ENCODE measurements around the gene CTCF.

CTCF gene

DNA sequence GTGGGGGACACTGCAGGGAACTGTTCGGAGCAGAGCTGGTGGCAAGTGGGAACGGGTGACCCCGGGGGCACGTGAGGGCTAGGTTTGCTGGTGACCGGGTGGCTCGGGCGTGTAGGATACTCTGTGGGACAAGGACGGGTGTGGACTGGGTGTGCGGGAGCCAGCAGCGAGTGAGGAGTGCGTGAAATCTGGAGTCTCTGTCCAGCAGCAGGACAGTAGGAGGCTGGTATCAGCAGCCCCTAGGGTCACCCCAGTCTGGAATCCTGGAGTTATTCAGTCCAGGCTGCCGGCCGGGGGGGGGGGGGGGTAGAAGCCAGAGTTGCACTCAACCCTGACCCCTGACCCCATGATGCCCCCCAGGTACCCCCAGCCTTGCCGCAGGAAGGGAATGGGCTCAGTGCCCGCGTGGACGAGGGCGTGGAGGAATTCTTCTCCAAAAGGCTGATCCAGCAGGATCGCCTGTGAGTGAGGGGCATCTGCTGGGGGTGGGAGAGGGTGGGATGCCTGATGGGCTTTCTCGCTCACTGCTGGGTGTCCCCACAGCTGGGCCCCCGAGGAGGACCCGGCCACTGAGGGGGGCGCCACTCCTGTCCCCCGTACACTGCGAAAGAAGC, 91.6 kb downstream of the CTCF start:
- H3K36me3 ChIP-seq (ENCODE audit: control insufficient read depth, insufficient read depth, low read length), result peaks cover 4% of the 10 kb centered on the region
- no peak overlapping the region for H3K4me3 ChIP-seq (ENCODE audit: low read length)
- H3K27me3 ChIP-seq (ENCODE audit: control insufficient read depth, insufficient read depth, low read length), result peaks cover 26% of the 10 kb centered on the region

DNA sequence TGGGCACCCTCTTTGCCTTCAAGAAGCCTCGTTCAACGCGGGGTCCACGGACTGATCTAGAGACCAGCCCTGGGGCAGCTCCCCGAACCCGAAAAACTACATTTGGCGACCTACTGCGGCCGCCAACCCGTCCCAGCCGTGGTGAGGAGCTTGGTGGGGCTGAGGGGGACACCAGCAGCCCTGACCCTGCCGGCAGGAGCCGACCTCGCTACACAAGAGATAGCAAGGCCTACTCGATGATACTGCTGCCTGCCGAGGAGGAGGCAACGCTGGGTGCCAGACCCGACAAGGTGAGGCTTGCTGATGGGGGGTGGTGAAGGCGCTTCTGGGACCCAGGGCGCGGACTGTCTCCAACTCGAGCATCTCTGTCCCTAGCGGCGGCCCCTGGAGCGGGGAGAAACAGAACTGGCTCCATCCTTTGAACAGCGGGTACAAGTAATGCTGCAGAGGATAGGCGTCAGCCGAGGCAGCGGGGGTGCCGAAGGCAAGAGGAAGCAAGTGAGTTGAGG, 92.1 kb downstream of the CTCF start:
- no peak overlapping the region for H3K9ac ChIP-seq (ENCODE audit: low read length)

More for the DNA sequence above, 91.6 kb downstream of the CTCF start:
- Histone ChIP-seq H3K27ac (ENCODE audit: low read depth, low read length) (no peak overlapping the region), H3K9ac (ENCODE audit: low read length) (no peak overlapping the region), H3K4me1 (ENCODE audit: control insufficient read depth, insufficient read depth, low read length) (peaks cover under 1% of the 10 kb centered on the region)

DNA sequence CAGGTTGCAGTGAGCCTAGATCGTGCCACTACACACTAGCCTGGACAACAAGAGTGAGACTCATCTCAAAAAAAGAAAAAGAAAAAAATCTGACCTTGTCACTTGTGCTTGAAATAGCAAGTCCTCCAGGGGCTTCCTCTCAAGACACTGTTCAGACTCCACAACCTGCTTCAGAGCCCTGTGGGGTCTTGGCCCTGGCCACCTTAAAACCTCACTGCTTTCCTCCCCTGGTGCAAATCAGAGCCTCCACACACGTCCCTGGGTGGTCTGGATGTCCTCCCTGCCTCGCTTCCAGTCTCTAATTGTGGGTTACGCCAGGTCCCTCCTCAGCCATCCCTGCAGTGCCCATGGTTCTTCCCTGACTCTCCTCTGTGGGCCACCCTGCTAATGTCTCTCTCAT, 93.0 kb downstream of the CTCF start:
- H3K36me3 ChIP-seq (ENCODE audit: control insufficient read depth, insufficient read depth, low read length), result peaks cover 4% of the 10 kb centered on the region
- H3K4me1 ChIP-seq (ENCODE audit: control insufficient read depth, insufficient read depth, low read length), result peaks cover 6% of the 10 kb centered on the region
- no peak overlapping the region for H3K4me3 ChIP-seq (ENCODE audit: low read length)
- no peak overlapping the region for H3K27ac ChIP-seq (ENCODE audit: low read depth, low read length)
- peaks cover 19% of the 10 kb centered on the region for H3K27me3 ChIP-seq (ENCODE audit: control insufficient read depth, insufficient read depth, low read length)
- H3K9ac ChIP-seq (ENCODE audit: low read length), result no peak overlapping the region

More for the DNA sequence above, 92.1 kb downstream of the CTCF start:
- Histone ChIP-seq H3K27me3 (ENCODE audit: control insufficient read depth, insufficient read depth, low read length) (peaks cover 25% of the 10 kb centered on the region), H3K27ac (ENCODE audit: low read depth, low read length) (no peak overlapping the region), H3K4me3 (ENCODE audit: low read length) (no peak overlapping the region), H3K36me3 (ENCODE audit: control insufficient read depth, insufficient read depth, low read length) (peaks cover 4% of the 10 kb centered on the region), H3K4me1 (ENCODE audit: control insufficient read depth, insufficient read depth, low read length) (peaks cover 6% of the 10 kb centered on the region)

DNA sequence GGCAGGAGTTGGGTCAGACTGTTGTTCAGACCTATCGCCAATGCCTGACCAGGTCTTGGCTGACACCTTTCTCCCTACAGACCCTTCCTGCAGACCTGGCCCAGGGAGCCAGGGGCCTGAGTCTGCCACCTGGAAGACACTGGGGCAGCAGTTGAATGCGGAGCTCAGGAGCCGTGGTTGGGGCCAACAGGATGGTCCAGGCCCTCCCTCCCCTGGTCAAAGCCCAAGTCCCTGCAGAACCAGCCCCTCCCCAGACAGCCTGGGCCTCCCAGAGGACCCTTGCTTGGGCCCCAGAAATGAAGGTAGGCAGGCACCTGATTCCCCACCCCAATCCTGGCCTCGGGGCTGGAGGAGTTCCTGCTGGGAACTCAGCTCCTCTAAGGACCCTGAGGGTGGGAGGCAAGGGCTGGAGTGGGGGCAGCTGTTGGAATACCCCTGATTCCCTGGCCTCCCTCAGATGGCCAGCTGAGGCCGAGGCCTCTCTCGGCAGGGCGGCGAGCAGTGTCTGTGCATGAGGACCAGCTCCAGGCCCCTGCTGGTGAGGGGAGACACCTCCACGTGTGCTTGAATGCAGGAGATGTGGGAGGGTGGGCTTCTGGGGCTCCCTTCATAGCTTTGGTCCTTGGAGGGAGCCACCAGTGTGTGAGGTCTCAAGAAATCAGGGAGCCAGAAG, 94.2 kb downstream of the CTCF start:
- Histone ChIP-seq H3K4me3 (ENCODE audit: low read length) (no peak overlapping the region), H3K27ac (ENCODE audit: low read depth, low read length) (no peak overlapping the region), H3K9ac (ENCODE audit: low read length) (no peak overlapping the region), H3K4me1 (ENCODE audit: control insufficient read depth, insufficient read depth, low read length) (peaks cover 11% of the 10 kb centered on the region), H3K36me3 (ENCODE audit: control insufficient read depth, insufficient read depth, low read length) (peaks cover 4% of the 10 kb centered on the region), H3K27me3 (ENCODE audit: control insufficient read depth, insufficient read depth, low read length) (peaks cover 19% of the 10 kb centered on the region)

GRCh38 chr16:67657017-67657608, 94.8 kb downstream of the CTCF start:
- peaks cover 11% of the 10 kb centered on the region for H3K4me1 ChIP-seq (ENCODE audit: control insufficient read depth, insufficient read depth, low read length)
- no peak overlapping the region for H3K4me3 ChIP-seq (ENCODE audit: low read length)
- H3K27me3 ChIP-seq (ENCODE audit: control insufficient read depth, insufficient read depth, low read length), result peaks cover 14% of the 10 kb centered on the region
- H3K36me3 ChIP-seq (ENCODE audit: control insufficient read depth, insufficient read depth, low read length), result peaks cover 4% of the 10 kb centered on the region
- no peak overlapping the region for H3K9ac ChIP-seq (ENCODE audit: low read length)
- no peak overlapping the region for H3K27ac ChIP-seq (ENCODE audit: low read depth, low read length)

DNA sequence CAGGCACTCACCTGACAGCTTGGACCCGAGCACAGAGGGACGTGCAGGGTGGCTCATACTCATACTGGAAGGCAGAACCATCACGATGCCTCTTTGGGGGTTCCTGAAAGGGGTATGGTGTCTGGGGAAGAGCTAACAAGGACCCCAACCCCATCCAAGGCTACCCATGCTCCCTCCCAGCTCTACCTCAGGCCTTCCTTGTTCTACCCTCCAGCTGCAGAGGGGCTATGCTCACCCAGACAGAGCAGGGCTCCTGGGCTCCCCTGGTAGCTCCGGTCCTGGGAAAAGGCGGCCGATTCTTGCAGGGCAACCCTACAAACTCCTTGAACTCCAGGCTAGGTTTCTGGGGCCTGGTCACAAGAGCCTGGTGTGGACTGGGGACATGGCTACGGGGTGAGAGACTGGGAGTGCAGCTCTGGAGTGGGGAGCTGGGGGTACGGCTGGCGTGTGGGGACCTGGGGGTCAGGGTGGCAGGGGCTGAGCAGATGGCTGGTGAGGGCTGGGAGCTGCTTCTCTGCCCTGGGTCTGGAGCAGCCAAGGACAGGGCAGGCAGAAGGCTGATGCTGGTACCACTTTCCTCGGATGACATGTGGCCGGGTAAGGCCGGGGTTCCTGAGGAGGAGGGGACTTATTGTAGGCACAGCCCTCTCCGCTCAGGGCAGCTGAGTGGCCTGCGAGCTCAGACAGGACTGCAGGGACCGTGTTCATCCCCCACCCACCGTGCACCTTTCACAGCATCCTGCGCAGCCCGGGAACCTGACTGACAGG, 95.6 kb downstream of the CTCF start:
- no peak overlapping the region for H3K4me3 ChIP-seq (ENCODE audit: low read length)
- H3K36me3 ChIP-seq (ENCODE audit: control insufficient read depth, insufficient read depth, low read length), result peaks cover 4% of the 10 kb centered on the region
- no peak overlapping the region for H3K27ac ChIP-seq (ENCODE audit: low read depth, low read length)
- H3K4me1 ChIP-seq (ENCODE audit: control insufficient read depth, insufficient read depth, low read length), result peaks cover 11% of the 10 kb centered on the region
- H3K27me3 ChIP-seq (ENCODE audit: control insufficient read depth, insufficient read depth, low read length), result peaks cover 12% of the 10 kb centered on the region
- no peak overlapping the region for H3K9ac ChIP-seq (ENCODE audit: low read length)

DNA sequence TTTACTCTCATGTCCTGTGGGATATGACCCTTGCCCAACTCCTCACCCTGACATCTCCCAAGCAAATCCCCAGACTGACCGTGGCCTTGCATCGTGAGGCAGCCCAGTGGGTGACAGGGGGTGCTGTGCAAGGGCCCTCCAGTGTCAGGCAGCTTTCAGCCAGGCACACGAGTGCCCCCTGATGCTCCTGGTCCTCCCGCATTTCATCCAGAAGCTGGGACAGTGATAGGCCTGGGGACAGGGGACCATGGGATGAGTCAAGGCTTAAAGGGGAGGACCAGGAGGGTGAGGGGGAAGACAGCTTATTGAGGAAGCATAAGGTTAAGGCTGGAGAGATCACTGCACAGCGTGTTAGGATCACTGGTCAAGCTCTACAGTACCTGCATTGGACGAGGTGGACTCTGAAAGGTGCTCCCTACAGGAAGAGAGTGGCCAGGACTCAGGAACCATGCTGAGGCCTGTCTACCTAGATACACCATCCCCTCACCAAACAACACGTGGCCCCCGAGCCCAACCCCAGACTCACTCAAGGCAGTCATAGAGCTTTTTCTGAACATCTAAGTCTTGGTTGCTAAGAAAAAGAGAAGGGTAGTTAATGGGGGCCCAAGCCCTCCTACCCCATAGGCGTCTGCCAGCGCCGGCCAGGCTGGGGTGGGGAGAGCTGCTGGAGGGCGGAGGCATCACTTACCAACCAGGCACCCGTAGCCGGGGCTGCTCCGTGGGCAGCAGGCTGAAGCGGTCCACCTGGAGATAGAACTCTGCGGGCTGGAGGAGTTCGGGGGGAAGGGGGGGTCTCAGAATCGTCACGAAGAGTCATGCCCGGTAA, 96.7 kb downstream of the CTCF start:
- H3K36me3 ChIP-seq (ENCODE audit: control insufficient read depth, insufficient read depth, low read length), result peaks cover 4% of the 10 kb centered on the region
- peaks cover 9% of the 10 kb centered on the region for H3K27me3 ChIP-seq (ENCODE audit: control insufficient read depth, insufficient read depth, low read length)
- no peak overlapping the region for H3K27ac ChIP-seq (ENCODE audit: low read depth, low read length)
- H3K9ac ChIP-seq (ENCODE audit: low read length), result no peak overlapping the region
- H3K4me1 ChIP-seq (ENCODE audit: control insufficient read depth, insufficient read depth, low read length), result peaks cover 11% of the 10 kb centered on the region
- H3K4me3 ChIP-seq (ENCODE audit: low read length), result peak overlapping the region; percentile 98

DNA sequence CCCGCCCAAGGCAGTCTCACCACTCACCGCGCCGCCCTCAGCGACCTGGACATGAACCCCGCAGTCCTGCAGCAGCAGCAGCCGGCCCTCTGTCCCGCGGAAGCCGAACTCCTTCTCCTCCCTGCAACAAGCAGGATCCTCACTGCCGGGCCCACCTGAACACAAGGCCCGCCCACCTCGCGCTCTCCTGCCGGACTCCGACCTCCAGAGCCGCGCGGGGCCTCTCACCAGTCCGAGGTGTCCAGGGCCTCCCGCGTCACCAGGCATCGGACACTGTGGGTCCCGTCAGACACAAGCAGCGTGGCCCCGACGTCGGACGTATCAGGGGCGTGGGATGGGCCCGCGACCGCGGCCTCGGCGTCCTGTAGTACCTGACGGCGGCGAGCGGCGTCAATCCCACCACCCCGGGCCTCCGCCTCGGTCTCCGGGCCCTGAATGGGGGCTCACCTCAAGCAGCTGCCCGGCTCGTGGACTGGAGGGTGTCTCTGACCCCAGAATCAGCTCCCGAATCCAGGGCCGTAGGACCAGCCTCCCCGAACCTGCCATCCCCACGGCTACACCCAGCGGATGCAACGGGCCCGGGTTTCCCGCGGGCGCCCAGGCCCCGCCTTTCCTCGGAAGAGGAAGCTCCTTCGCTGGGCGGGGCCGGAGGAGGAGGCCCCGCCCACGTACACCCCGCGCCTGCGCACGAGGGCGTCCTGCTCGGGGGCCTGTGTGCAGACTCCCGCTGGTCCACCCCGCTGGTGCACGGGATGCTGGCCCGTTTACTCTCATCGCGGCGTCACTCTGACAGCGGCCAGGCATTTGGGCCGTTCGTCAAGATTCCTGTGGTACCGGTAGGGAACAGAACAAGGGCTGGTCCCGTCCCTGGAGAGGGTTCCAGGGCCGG, 97.6 kb downstream of the CTCF start, which contains the start of gene ACD:
TSS of gene ACD (minus strand) at position 586 of the 889 bp plus-strand sequence. CDS start at position 546, 40 bp downstream.
- Histone ChIP-seq H3K9ac (ENCODE audit: low read length) (peak within 1 kb of the TSS; percentile 46), H3K36me3 (ENCODE audit: control insufficient read depth, insufficient read depth, low read length) (peaks cover 4% of the 10 kb centered on the region), H3K4me3 (ENCODE audit: low read length) (peak within 1 kb of the TSS; percentile 98), H3K4me1 (ENCODE audit: control insufficient read depth, insufficient read depth, low read length) (peaks cover 11% of the 10 kb centered on the region), H3K27me3 (ENCODE audit: control insufficient read depth, insufficient read depth, low read length) (peaks cover 2% of the 10 kb centered on the region), H3K27ac (ENCODE audit: low read depth, low read length) (peak within 1 kb of the TSS; percentile 90)

DNA sequence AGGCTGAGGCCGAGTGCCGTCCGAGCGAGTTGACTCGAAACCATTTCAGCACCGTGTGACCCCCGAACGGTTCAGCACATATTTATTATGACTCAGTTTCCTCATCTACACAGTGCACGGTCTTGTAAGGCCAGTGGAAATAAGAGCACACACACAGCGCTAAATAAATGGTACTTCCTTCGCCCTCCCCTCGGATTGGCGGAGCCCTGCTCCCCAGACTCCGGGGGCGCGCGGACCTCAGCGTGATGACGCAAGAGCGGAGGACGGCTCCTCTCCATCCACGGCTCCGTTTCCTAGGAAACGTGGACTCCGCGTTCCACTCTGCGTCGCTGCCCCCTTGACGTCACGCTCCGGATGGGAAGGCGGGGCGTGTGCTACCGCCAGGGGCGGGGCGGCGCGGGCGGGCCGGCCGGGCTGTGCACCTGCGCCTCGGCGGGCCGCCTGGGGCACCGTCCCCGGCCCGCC, 98.3 kb downstream of the CTCF start, which contains the start of gene PARD6A:
TSS of gene PARD6A (plus strand) at position 397 of the 465 bp plus-strand sequence. CDS start 79 bp downstream, outside the sequence.
- peak within 1 kb of the TSS; percentile 90 for H3K27ac ChIP-seq (ENCODE audit: low read depth, low read length)
- peak within 1 kb of the TSS; percentile 46 for H3K9ac ChIP-seq (ENCODE audit: low read length)
- H3K36me3 ChIP-seq (ENCODE audit: control insufficient read depth, insufficient read depth, low read length), result peaks cover 4% of the 10 kb centered on the region
- H3K4me1 ChIP-seq (ENCODE audit: control insufficient read depth, insufficient read depth, low read length), result peaks cover 14% of the 10 kb centered on the region
- no peaks in the 10 kb centered on the region for H3K27me3 ChIP-seq (ENCODE audit: control insufficient read depth, insufficient read depth, low read length)
- H3K4me3 ChIP-seq (ENCODE audit: low read length), result peak within 1 kb of the TSS; percentile 98

DNA sequence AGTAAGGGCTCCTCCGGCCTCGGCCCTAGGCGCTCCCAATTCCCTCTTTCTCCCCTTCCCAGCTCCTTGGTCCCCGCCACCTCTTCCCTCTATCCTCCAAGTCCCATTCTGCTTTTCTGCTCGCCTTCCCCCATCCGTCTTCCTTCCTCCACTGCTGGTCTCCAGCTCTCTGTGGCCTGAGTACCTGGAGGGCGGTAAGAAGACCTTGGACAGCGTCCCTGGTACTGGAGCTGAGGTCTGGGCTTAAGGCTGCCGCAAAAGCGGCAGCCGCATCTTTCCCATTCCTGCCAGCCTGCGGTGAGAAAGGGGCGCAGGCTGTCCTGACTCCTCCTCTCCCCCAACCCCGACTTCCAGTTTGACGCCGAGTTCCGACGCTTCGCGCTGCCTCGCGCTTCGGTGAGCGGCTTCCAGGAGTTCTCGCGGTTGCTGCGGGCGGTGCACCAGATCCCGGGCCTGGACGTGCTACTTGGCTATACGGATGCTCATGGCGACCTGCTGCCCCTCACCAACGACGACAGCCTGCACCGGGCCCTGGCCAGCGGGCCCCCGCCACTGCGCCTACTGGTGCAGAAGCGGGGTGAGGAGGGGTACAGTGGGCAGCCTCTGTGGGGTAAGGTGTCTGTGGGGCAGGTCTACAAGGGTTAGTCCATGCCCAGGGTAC, 98.9 kb downstream of the CTCF start:
- peak overlapping the region; percentile 5 for H3K9ac ChIP-seq (ENCODE audit: low read length)
- no peaks in the 10 kb centered on the region for H3K27me3 ChIP-seq (ENCODE audit: control insufficient read depth, insufficient read depth, low read length)
- peak overlapping the region; percentile 98 for H3K4me3 ChIP-seq (ENCODE audit: low read length)
- peaks cover 4% of the 10 kb centered on the region for H3K36me3 ChIP-seq (ENCODE audit: control insufficient read depth, insufficient read depth, low read length)
- H3K27ac ChIP-seq (ENCODE audit: low read depth, low read length), result peak overlapping the region; percentile 58
- peaks cover 19% of the 10 kb centered on the region for H3K4me1 ChIP-seq (ENCODE audit: control insufficient read depth, insufficient read depth, low read length)
